ENCODE results near the gene PDE1A.

PDE1A gene

GRCh38 chr2:182226807-182227206 lies 200.0 kb downstream of the PDE1A start (continued):
- TF ChIP-seq ZNF747 (tag by site-specific recombination; IDR thresholded peaks at IDR 0.05) (no peak), KLF9 (tag by site-specific recombination; IDR thresholded peaks at IDR 0.05; ENCODE audit: low read depth) (no peak), ZIC2 (tag by site-specific recombination; IDR thresholded peaks at IDR 0.05) (no peak), ZNF394 (tag by site-specific recombination; IDR thresholded peaks at IDR 0.05; ENCODE audit: borderline replicate concordance) (no peak), MYNN (tag by site-specific recombination; IDR thresholded peaks at IDR 0.05; ENCODE audit: borderline replicate concordance) (no peak)

DNA sequence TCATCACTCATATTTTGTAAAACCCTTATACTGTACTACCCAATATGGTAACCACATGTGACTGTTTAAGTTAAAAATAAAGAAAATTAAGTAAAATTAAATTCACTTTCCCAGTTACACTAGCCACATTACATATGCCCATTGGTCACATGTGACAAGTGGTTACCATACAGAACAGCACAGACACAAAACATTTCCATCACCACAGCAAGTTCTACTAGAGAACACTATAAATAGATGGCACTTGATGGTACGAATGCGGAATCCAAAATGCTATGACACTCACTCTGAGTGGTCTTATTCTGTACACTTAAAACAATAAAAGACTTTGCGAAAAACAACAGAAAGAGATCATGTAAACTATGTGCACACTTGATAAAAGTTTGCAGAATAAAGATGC lies 202.2 kb downstream of the PDE1A start:
- no peak for TF ChIP-seq SCRT1 (tag by site-specific recombination; IDR thresholded peaks at IDR 0.05; ENCODE audit: borderline replicate concordance)
- TF ChIP-seq HOXD13 (CRISPR knock-in tag; IDR thresholded peaks at IDR 0.05; ENCODE audit: borderline replicate concordance), result no peak
- no peak for TF ChIP-seq ZBTB1 (tag by site-specific recombination; IDR thresholded peaks at IDR 0.05)
- no peak for TF ChIP-seq MYNN (tag by site-specific recombination; IDR thresholded peaks at IDR 0.05; ENCODE audit: borderline replicate concordance)
- no peak for TF ChIP-seq ZBTB10 (tag by site-specific recombination; IDR thresholded peaks at IDR 0.05)
- TF ChIP-seq, protein P1, sequence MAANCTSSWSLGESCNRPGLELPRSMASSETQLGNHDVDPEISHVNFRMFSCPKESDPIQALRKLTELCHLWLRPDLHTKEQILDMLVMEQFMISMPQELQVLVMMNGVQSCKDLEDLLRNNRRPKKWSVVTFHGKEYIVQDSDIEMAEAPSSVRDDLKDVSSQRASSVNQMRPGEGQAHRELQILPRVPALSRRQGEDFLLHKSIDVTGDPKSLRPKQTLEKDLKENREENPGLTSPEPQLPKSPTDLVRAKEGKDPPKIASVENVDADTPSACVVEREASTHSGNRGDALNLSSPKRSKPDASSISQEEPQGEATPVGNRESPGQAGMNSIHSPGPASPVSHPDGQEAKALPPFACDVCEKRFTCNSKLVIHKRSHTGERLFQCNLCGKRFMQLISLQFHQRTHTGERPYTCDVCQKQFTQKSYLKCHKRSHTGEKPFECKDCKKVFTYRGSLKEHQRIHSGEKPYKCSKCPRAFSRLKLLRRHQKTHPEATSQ (tag by site-specific recombination; IDR thresholded peaks at IDR 0.05), result no peak
- no peak for TF ChIP-seq ZNF791 (tag by site-specific recombination; IDR thresholded peaks at IDR 0.05)
- no peak for TF ChIP-seq ZNF19 (tag by site-specific recombination; IDR thresholded peaks at IDR 0.05; ENCODE audit: low read depth)
- no peak for TF ChIP-seq SCRT2 (tag by site-specific recombination; IDR thresholded peaks at IDR 0.05)
- TF ChIP-seq, protein P2, sequence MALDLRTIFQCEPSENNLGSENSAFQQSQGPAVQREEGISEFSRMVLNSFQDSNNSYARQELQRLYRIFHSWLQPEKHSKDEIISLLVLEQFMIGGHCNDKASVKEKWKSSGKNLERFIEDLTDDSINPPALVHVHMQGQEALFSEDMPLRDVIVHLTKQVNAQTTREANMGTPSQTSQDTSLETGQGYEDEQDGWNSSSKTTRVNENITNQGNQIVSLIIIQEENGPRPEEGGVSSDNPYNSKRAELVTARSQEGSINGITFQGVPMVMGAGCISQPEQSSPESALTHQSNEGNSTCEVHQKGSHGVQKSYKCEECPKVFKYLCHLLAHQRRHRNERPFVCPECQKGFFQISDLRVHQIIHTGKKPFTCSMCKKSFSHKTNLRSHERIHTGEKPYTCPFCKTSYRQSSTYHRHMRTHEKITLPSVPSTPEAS (tag by site-specific recombination; IDR thresholded peaks at IDR 0.05), result no peak
- TF ChIP-seq ZNF121 (tag by site-specific recombination; IDR thresholded peaks at IDR 0.05), result no peak
- no peak for TF ChIP-seq ZNF24 (tag by site-specific recombination; IDR thresholded peaks at IDR 0.05)
- no peaks in the 10 kb centered on the region for H3K36me3 ChIP-seq (ENCODE audit: control insufficient read depth in 2 of 2, insufficient read depth in 1 of 2, low read length in 2 of 2)
- no peaks in the 10 kb centered on the region for H3K9me3 ChIP-seq (ENCODE audit: control insufficient read depth, insufficient read depth, low read depth, low read length)
- no peak overlapping the region for H3K27ac ChIP-seq (ENCODE audit: extremely low read depth, low read depth, low read length)
- H3K4me1 ChIP-seq (ENCODE audit: control insufficient read depth, insufficient read depth, low read length), result no peaks in the 10 kb centered on the region
- ChIA-PET CTCF (no interaction called here), POLR2A (no interaction called here)
- H3K4me3 ChIP-seq (ENCODE audit: low read depth, low read length), result no peak overlapping the region

DNA sequence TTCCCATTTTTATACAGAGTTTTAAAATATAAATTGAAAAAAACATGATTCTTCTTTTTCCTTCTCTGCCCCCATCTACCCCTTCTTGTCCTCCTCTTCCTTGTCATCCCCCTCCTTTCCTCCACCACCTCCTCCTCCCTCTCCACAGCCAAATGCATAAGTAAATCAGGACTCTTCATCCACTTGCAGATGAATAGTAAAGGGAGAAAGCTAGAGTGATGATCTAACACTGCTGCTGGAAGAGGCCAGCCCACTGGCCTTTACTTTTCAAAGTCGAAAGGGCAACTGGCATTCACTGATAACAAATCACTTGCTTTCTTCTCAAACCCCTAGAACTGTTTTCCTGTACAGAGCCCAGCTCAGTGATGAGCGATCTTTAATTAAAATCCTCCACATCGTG lies 205.8 kb downstream of the PDE1A start:
- no peaks in the 10 kb centered on the region for H3K36me3 ChIP-seq (ENCODE audit: control insufficient read depth in 2 of 2, insufficient read depth in 1 of 2, low read length in 2 of 2)
- no peak overlapping the region for H3K4me3 ChIP-seq (ENCODE audit: low read depth, low read length)
- no peaks in the 10 kb centered on the region for H3K9me3 ChIP-seq (ENCODE audit: control insufficient read depth, insufficient read depth, low read depth, low read length)
- ChIA-PET CTCF (interaction anchor here (1.7 kb wide), 1 partner anchor 33 kb away, joined by 5 read pairs; no protein-coding TSS in a partner anchor), POLR2A (no interaction called here)
- H3K27ac ChIP-seq (ENCODE audit: extremely low read depth, low read depth, low read length), result no peak overlapping the region
- no peaks in the 10 kb centered on the region for H3K4me1 ChIP-seq (ENCODE audit: control insufficient read depth, insufficient read depth, low read length)
- TF ChIP-seq, protein P3, sequence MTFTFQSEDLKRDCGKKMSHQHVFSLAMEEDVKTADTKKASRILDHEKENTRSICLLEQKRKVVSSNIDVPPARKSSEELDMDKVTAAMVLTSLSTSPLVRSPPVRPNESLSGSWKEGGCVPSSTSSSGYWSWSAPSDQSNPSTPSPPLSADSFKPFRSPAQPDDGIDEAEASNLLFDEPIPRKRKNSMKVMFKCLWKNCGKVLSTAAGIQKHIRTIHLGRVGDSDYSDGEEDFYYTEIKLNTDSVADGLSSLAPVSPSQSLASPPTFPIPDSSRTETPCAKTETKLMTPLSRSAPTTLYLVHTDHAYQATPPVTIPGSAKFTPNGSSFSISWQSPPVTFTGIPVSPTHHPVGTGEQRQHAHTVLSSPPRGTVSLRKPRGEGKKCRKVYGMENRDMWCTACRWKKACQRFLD (tag by site-specific recombination; IDR thresholded peaks at IDR 0.05), result no peak
- no peak for TF ChIP-seq ZBTB20 (tag by site-specific recombination; IDR thresholded peaks at IDR 0.05)
- no peak for TF ChIP-seq GLI2 (tag by site-specific recombination; IDR thresholded peaks at IDR 0.05; ENCODE audit: borderline replicate concordance, low read depth)
- no peak for TF ChIP-seq ZNF558 (tag by site-specific recombination; IDR thresholded peaks at IDR 0.05)
- no peak for TF ChIP-seq ZNF302 (tag by site-specific recombination; IDR thresholded peaks at IDR 0.05; ENCODE audit: low read depth)
- TF ChIP-seq KLF10 (tag by site-specific recombination; IDR thresholded peaks at IDR 0.05), result no peak
- no peak for TF ChIP-seq ZNF600 (tag by site-specific recombination; IDR thresholded peaks at IDR 0.05)
- TF ChIP-seq ZNF350 (tag by site-specific recombination; IDR thresholded peaks at IDR 0.05), result no peak
- TF ChIP-seq ZNF221 (tag by site-specific recombination; IDR thresholded peaks at IDR 0.05; ENCODE audit: borderline replicate concordance), result no peak
- TF ChIP-seq ZNF830 (tag by site-specific recombination; IDR thresholded peaks at IDR 0.05; ENCODE audit: low read depth), result no peak
- TF ChIP-seq ZSCAN18 (tag by site-specific recombination; IDR thresholded peaks at IDR 0.05), result no peak
- no peak for TF ChIP-seq ZBTB7A (tag by site-specific recombination; IDR thresholded peaks at IDR 0.05; ENCODE audit: low read depth)
